Ascending aorta (tissue), 2 donors: Measurements from ENCODE around the gene RCAN2. TPM values are rescaled to one million over a fixed set of nuclear protein-coding genes. Genes with fewer than 3 reads are reported as not detected.

ENCODE experiments used
- DNase-seq, 2 donors: peaks; one replicate each; pipeline ENCODE4 v3.0.0-alpha.2; 2019; ENCODE audit warnings: low spot score in 2 of 2
- H3K27ac ChIP-seq, 2 donors: fragments of 200-600 bp; sonication (generic); one replicate each; pipeline ENCODE4 v1.5.1; 2016 to 2017; ENCODE audit warnings: mild to moderate bottlenecking in 1 of 2
- H3K27me3 ChIP-seq: fragments of 200-600 bp; sonication (generic); one replicate; pipeline ENCODE4 v1.5.1; 2017
- H3K36me3 ChIP-seq, 2 donors: fragments of 200-600 bp; sonication (generic); one replicate each; pipeline ENCODE4 v1.5.1; 2016
- H3K4me1 ChIP-seq, 2 donors: fragments of 200-600 bp; sonication (generic); one replicate each; pipeline ENCODE4 v1.5.1; 2016 to 2017; ENCODE audit warnings: mild to moderate bottlenecking in 1 of 2
- H3K4me3 ChIP-seq, 2 donors: fragments of 200-600 bp; sonication (generic); one replicate each; pipeline ENCODE4 v1.5.1; 2016 to 2017; ENCODE audit warnings: mild to moderate bottlenecking in 1 of 2
- H3K9me3 ChIP-seq, 2 donors: fragments of 200-600 bp; sonication (generic); one replicate each; pipeline ENCODE4 v1.5.1; 2016
- CTCF ChIP-seq, 3 experiments: fragments of 200-600 bp in 2 of 3; fragments of 450-650 bp in 1 of 3; sonication (generic) in 2 of 3; IDR thresholded peaks; one replicate each; pipeline ENCODE4 v1.5.1; 2016 to 2019; ENCODE audit warnings: antibody characterized with exemption in 3 of 3, mild to moderate bottlenecking in 1 of 3, moderate library complexity in 1 of 3
- intact Hi-C: fragments of 100-400 bp; cut with DNase I; formaldehyde crosslinking; loops from one replicate; pipeline ENCODE4 v1.15.1; 2023
- total RNA-seq: library from RNA; depleted of rRNA; stranded (reverse); fragments of >200 nt; gene quantifications from one replicate; pipeline ENCODE4 v1.1.0, GENCODE V29; 2016

Gene RCAN2
- total RNA-seq, 1 donor from 2014 or later = 83.4 TPM

GRCh38 chr6:46190889-46191288 lies 300.4 kb downstream of the RCAN2 start:
- DNase-seq = no peak
- Histone ChIP-seq H3K4me3 (no peak overlapping the region), H3K4me1 (peaks cover 0 to 15% of the 10 kb centered on the region in 2 donors), H3K36me3 (no peaks in the 10 kb centered on the region), H3K27me3 (no peaks in the 10 kb centered on the region), H3K27ac (peak overlapping the region; percentile 3 to 71), H3K9me3 (no peaks in the 10 kb centered on the region)
- no peak for TF ChIP-seq CTCF (IDR thresholded peaks at IDR 0.05)
- intact Hi-C loops = loop anchor here (5.0 kb wide), 1 partner anchor 64 kb away; the partner anchor contains the start of gene ENPP4

- intact Hi-C loops = loop anchor here (5.0 kb wide), 1 partner anchor 62 kb away; the partner anchor contains the start of gene ENPP4
- TF ChIP-seq CTCF (IDR thresholded peaks at IDR 0.05) = no peak
- H3K27me3 ChIP-seq = no peaks in the 10 kb centered on the region
These were observed 301.5 kb downstream of the RCAN2 start for GRCh38 chr6:46189726-46190125.

GRCh38 chr6:46186583-46186982 lies 304.7 kb downstream of the RCAN2 start:
- intact Hi-C loops = no loop called here
- H3K27ac ChIP-seq = no peak overlapping the region
- TF ChIP-seq CTCF (IDR thresholded peaks at IDR 0.05) = no peak

More at GRCh38 chr6:46189726-46190125, 301.5 kb downstream of the RCAN2 start:
- Histone ChIP-seq H3K9me3 (no peaks in the 10 kb centered on the region), H3K4me1 (peaks cover 0 to 15% of the 10 kb centered on the region in 2 donors), H3K27ac (no peak overlapping the region), H3K4me3 (no peak overlapping the region), H3K36me3 (no peaks in the 10 kb centered on the region)
- no peak for DNase-seq

GRCh38 chr6:46184114-46184513 lies 307.1 kb downstream of the RCAN2 start:
- Histone ChIP-seq H3K27ac (no peak overlapping the region), H3K36me3 (no peaks in the 10 kb centered on the region), H3K4me3 (no peak overlapping the region), H3K4me1 (no peaks in the 10 kb centered on the region), H3K27me3 (no peaks in the 10 kb centered on the region), H3K9me3 (no peaks in the 10 kb centered on the region)
- no peak for DNase-seq
- intact Hi-C loops = no loop called here
- TF ChIP-seq CTCF (IDR thresholded peaks at IDR 0.05) = no peak

More at GRCh38 chr6:46186583-46186982, 304.7 kb downstream of the RCAN2 start:
- no peak overlapping the region for H3K4me3 ChIP-seq
- peaks cover 0 to 6% of the 10 kb centered on the region in 2 donors for H3K4me1 ChIP-seq
- H3K9me3 ChIP-seq = no peaks in the 10 kb centered on the region
- no peak for DNase-seq
- no peaks in the 10 kb centered on the region for H3K27me3 ChIP-seq
- H3K36me3 ChIP-seq = no peaks in the 10 kb centered on the region

- intact Hi-C loops = no loop called here
- Histone ChIP-seq H3K4me1 (no peaks in the 10 kb centered on the region), H3K27me3 (no peaks in the 10 kb centered on the region), H3K27ac (no peak overlapping the region), H3K4me3 (no peak overlapping the region), H3K9me3 (no peaks in the 10 kb centered on the region), H3K36me3 (no peaks in the 10 kb centered on the region)
- TF ChIP-seq CTCF (IDR thresholded peaks at IDR 0.05) = no peak
- no peak for DNase-seq
These were observed 315.3 kb downstream of the RCAN2 start for GRCh38 chr6:46175976-46176375.

- Histone ChIP-seq H3K27me3 (no peaks in the 10 kb centered on the region), H3K36me3 (no peaks in the 10 kb centered on the region), H3K27ac (no peak overlapping the region), H3K4me3 (no peak overlapping the region), H3K4me1 (no peaks in the 10 kb centered on the region), H3K9me3 (no peaks in the 10 kb centered on the region)
- no peak for DNase-seq
- intact Hi-C loops = no loop called here
- TF ChIP-seq CTCF (IDR thresholded peaks at IDR 0.05) = no peak
These were observed 315.8 kb downstream of the RCAN2 start for GRCh38 chr6:46175446-46175845.
